Gastrocnemius medialis (tissue), 4 donors: ENCODE data around the gene PRIM1.

Experiments
- POLR2A ChIP-seq, 2 donors: fragments of 450-650 bp; IDR thresholded peaks; one replicate each; pipeline ENCODE4 v1.6.1; 2017; ENCODE audit warnings: antibody characterized with exemption in 2 of 2, mild to moderate bottlenecking in 2 of 2, moderate library complexity in 2 of 2
- TF ChIP-seq, protein P1 (sequence below), 5 experiments: fragments of 450-650 bp in 3 of 5; fragments of 200-600 bp in 2 of 5; sonication (generic) in 2 of 5; IDR thresholded peaks in 4 of 5; conservative IDR thresholded peaks in 1 of 5; 1 replicate in 4 of 5; 2 replicates in 1 of 5; pipeline ENCODE4 v1.5.1; 2016 to 2019; ENCODE audit warnings: antibody characterized with exemption in 5 of 5, mild to moderate bottlenecking in 3 of 5, moderate library complexity in 3 of 5

DNA sequence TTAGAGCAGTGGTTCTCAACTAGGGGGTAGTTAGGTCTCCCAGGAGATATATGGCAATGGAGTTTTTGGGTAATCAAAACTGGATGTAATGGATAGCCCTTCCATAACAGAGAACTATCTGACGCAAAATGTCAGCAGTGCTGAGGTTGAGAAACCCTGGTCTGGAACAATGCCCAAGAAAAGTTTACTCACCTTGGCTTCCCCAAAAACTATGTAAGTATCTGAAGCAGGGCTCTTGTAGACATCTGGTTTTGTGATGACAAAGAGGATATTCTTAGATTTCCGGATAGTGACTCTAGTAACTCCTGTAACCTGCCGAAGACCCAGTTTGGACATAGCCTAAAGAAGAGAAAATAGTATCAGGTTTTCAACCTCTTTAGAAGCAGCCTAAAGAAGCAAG lies 38.8 kb downstream of the PRIM1 start:
- TF ChIP-seq, protein P1, sequence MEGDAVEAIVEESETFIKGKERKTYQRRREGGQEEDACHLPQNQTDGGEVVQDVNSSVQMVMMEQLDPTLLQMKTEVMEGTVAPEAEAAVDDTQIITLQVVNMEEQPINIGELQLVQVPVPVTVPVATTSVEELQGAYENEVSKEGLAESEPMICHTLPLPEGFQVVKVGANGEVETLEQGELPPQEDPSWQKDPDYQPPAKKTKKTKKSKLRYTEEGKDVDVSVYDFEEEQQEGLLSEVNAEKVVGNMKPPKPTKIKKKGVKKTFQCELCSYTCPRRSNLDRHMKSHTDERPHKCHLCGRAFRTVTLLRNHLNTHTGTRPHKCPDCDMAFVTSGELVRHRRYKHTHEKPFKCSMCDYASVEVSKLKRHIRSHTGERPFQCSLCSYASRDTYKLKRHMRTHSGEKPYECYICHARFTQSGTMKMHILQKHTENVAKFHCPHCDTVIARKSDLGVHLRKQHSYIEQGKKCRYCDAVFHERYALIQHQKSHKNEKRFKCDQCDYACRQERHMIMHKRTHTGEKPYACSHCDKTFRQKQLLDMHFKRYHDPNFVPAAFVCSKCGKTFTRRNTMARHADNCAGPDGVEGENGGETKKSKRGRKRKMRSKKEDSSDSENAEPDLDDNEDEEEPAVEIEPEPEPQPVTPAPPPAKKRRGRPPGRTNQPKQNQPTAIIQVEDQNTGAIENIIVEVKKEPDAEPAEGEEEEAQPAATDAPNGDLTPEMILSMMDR (IDR thresholded peaks at IDR 0.05 in 4 of 5, conservative IDR thresholded peaks at IDR 0.05 in 1 of 5), result no peak
- no peak for TF ChIP-seq POLR2A (IDR thresholded peaks at IDR 0.05)
